Stimulated activated CD4-positive, alpha-beta T cell treated with anti-CD3 and anti-CD28 coated beads, Interleukin-2, amount 100 ng/mL, for 48 hours (primary cell): ENCODE measurements around the gene GDF15.

Experiments
- DNase-seq, 2 donors: peaks; one replicate each; pipeline ENCODE4 v3.0.0-alpha.2; 2020

The GDF15 gene

DNA sequence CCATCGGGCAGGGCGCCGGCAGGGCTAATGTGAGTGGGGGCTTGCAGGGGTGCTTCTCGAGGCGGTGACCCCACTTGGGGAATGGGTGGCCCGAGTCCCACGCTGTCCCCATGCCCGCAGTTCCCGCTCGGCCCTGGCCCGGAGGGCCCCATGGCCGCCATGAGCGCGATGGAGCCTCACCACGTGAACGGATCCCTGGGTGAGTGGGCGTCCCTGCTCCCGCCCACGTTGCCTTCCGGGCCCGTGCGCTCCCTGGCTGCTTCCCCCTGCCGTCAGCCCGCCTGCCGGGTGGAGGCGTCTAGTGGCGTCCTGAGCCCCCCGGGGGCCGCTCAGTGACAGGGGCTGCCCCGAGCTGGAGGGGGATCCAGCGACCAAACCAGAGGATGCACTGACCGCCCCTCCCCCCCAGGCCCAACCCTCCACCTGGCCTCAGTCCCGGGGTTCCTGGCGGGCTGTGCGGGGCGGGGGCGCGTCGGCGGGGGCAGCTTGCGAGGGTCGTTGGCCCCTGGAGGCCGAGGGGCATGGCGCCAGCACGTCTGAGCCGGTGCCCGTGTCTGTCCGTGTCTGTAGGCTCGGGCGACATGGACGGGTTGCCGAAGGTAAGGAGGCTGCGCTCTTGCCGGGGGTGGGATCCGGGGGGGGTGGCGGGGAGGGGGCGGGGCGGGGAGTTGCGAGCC lies 47.2 kb downstream of the GDF15 start:
- DNase-seq, result no peak

DNA sequence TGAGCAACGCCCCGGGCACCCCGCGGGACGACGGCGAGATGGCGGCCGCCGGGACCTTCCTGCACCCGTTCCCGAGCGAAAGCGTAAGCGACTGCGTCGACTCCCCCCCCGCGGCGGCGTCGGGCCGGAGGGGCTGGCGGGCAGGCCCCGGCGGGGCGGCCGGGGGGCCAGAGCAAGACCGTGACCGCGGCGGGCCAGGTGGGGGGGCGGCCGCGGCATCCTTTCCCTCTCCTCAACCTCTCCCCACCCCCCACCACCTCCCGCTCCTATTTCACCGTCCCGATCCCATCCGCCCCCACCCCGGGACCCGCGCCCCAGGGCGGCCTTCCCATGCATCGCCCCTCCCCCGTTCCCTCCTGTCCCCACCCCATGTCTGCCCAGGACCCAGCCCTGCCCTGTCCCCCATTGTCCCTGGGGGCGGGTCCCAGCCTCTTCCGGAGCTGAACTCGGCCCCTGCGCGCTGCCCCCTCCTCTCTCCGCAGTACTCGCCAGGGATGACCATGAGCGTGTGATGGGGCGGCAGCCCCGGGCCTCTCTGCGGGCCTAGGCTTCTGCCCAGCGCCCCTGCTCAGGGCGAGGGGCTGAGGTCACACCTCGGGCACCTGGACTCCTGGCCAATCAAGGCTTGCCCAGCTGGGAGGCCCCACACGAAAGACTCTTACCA lies 47.9 kb downstream of the GDF15 start:
- no peak for DNase-seq

DNA sequence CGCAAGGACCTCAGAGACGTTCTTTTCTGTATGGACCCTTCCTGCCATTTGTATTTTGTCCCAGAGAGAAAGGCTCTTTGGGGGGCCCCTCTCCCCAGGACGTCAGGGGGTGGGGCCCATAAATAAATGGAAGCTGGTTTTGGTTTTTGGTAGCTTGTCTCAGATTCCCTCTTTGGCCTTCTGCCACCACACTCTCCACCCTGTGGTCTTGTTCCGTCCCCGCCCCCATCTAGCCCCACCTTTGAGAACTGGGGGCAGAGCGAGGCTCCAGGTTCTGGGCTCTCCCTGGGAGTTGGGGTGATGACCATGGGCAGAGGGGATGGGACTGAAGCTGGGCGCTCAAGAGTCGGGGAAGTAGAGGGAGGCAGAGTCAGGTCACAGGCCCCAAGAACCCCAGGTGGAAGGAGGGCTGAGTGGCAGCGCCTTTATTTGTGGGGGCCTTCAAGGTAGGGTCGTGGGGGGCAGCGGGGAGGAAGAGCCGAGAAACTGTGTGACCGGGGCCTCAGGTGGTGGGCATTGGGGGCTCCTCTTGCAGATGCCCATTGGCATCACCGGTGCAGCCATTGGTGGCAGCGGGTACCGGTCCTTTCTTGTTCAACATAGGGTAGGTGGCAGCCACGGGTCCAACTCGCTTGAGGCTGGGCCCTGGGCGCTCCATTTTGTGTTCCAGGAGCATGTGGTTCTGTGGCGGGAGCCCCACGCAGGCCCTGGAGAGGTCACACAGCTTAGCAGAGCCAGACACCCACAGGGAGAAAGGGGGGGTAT lies 48.6 kb downstream of the GDF15 start:
- no peak for DNase-seq

DNA sequence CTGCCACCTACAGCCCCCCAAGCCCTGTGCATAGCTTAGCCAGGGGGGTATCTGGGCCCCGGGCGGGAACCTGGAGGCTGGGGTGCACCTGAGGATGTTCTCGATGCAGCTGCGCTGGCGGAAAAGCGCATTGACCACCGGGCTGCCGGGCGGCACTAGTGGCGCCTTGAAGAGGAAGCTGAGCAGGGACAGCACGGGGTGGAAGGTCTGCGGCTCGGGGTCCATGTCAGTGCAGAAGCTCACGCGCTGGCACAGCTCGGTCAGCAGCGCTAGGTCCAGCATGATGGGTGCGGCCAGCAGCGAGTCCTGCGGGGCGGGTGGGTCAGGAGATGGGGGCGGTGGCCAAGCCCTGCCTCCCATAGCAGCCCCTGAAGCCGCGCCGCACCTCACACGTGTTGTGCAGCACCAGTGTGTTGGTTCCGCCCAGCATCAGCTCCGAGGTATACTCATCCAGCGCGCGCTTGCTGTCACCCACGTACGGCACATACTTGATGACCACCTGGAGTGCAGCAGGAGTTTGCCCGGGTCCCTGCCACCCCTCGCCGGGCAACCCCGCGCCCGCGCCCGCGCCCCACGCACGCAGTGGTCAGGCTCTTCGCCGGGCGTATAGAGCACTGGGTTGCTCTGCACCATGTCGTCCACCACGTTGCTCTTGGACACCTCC lies 49.4 kb downstream of the GDF15 start:
- DNase-seq, result no peak

DNA sequence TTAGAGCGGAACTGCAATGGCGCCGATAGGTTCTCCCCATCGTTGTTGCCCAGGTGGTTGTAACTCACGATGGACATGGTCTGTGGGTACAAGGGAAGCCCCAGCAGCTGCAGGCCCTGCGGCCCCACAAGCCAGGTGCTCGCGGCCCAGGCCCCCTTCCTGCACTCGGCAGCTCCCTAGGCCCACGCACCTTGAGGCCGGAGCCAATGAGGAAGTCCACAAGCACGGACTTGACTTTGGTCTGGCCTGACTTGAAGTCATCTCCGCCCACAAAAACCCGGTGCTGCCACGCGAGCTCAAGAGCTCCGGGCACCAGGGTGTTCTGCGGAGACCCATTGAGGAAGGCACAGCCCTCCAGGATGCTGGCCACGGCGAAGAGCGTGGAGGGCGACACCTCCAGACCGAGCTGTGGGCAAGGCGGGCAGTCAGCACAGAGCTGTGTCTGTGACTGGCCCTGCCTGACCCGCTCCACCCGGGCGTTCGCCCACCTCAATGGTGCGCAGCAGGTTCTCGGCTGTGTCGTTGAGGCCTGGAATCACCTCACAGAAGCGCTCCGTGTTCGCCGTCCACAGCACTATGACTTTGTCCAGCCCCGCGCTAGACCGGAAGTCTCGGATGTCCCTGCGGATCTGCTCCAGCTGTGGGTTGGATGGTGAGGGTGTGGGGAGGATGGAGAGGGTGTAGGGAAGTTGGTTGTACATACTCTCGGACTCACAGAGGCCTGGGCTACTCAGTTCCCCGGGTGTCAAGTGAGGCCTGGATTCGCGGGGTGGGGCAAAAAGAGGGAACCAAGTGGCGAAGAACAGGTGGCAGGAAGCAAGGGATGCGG lies 50.1 kb downstream of the GDF15 start:
- DNase-seq, result no peak

- DNase-seq, result no peak
Observed at GRCh38 chr19:18436671-18437490, 50.9 kb downstream of the GDF15 start.

DNA sequence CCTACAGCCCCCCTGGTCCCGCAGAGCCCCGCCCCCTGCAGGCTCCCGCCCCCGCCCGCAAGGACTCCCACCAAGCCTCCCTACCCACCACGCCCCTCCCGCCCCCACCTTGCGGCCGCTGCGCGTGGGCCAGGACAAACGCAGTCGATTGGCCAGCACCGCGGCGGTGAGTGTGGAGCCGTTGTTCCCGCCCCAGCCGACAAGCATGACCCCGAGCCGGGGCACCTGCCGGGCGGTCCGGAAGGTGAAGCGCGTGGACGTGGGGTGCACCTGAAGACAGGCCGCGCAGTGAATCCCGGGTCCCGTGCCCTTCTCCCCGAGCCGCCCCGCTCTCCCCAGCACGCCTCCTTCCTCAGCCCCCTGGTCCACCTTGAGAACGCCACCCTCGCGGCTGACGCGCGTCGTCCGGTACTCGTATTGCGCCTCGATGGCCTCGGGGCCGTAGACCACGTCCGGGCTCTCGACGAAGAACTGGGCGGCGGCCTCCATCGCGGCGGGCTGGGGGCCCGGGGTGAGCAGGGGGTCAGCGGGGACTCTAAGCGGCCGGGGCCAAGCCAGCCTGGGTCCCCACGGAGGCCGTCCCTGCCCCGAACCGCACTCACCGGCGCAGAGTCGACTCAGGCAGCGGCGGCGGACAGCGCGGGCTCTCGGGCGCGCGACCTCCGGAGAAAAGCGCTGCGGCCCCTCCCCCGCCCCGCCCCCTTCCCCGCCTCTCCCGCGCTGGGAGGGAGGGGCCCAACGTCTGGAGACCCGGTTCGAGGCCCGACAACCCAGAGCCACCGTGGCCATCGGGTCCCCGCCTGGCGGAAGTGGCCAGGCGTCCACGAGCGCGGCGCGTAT lies 51.8 kb downstream of the GDF15 start, which contains the start of gene ISYNA1:
ISYNA1 (minus strand) TSS at position 643 of the 840 bp plus-strand sequence; CDS start at position 489, 154 bp downstream.
- DNase-seq, result no peak

- DNase-seq, result no peak
Observed at GRCh38 chr19:18438331-18439024, 52.5 kb downstream of the GDF15 start.
